Measurements from ENCODE around the gene GALNT2.

Gene GALNT2

DNA sequence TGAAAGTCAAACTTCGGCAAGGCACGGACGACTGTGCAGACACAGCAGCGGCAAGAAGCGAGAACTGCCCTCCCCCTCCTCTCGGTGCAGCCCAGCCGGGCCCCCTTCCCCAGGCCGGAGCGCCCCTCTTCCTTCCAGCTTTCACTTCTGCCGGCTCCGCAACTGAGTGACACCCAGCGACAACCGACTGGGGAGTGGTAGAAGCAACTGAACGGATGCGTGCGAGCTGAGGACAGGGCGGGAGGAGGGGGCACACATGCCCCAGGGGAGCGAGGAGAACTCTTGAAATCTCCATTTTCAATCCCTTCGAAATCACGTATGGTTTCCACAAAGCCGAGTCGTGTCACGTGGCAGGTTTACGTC, 212.5 kb downstream of the GALNT2 start:
- no peak for DNase-seq (ENCODE audit: low read depth)

DNA sequence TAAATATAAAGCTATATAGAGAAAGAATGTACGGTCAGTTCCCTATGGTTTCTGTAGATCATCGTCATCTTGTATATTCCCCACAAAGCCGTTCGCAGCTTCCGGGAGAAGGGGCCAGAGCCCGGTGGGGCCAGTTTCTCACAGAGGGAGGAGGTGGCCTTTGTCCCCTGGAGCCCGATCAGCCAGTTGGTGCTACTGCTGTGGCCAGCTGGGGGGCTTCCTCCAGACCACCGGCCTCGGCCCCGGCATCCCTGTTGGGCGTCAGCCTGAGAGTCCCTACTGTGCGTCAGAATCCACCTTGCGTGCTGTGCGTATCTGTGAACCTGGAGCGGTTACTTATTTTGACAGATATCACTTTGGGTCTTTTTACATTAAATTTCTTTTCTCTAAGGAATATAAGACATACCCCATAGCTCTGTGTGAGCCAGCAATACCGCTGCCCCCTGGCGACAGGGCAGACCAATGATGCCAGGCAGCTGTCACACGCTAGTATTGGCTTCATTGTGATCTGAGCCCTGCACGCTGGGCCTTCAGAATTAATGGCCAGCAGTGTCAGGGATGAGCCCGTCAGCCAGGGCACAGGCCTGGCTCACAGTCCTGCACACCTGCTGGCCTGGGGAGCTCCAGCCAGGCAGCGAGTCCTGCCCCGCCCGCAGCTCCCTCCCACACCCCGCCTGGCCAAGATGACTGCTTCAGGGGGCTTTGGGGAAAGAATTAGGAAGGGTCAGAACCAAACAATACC, 213.2 kb downstream of the GALNT2 start:
- DNase-seq (ENCODE audit: low read depth) = no peak

DNA sequence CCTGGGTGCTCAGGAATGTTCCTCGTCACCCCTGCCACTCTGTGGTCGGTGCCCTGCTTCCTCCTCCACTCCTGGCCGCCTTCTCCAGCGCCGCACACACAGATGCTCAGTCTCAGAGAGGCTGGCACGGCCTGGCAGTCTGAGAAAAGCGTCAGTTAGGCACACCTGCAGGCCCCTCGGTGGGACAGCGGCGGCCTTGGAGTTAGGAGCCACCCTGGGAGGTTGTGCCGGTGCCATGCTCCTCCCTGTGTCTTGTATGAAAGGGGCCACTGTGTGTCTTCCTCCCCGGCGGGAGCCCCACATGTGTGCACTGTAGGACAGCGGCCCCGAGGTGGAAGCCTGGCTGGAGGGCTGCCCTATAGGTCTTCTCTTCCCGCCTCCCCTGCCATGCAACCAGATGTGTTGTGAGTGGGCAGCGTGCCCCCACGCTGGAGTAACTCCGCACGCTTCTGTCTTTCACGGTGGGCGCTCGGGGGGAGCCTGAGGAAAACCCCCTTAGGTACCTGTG, 213.9 kb downstream of the GALNT2 start:
- no peak for DNase-seq (ENCODE audit: low read depth)

DNA sequence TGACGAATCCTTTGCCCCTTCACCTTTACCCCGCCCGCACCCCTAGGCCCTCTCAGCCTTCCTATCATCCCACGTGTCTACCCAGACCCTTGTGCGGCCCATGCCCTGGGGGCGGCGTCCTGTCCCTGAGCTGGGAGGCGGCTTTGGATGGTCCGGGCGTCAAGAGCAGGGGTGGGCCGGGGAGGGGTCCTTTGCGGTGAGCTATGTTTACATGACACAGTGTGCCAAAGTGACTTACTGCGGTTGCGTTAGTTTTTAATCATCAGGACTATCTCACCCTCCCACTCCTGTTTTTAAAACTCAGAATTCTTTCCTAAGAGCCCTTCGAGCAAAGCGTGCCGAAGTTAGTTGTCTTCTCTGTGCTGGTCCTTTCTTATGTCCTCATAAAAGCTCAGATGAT, 214.5 kb downstream of the GALNT2 start:
- no peak for DNase-seq (ENCODE audit: low read depth)

DNA sequence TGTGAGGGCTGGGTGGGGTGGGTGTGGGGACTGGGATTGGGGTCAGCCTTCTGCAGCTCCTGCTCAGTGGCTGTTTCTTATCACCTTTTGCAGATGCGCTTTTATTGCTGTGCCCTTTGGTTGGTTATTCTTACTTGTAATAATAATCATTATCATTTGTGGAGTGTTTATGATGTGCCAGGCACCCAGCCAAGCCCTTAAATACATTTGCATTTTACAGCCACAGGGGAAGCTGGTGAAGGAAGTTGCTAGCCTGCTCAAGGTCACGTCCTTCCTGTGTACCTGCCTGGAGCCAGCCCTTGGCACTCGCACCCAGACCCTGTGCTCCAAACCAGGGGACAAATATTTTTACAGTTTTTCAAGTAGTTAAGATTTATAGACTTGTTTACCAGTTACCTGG, 215.1 kb downstream of the GALNT2 start:
- DNase-seq (ENCODE audit: low read depth) = no peak

DNA sequence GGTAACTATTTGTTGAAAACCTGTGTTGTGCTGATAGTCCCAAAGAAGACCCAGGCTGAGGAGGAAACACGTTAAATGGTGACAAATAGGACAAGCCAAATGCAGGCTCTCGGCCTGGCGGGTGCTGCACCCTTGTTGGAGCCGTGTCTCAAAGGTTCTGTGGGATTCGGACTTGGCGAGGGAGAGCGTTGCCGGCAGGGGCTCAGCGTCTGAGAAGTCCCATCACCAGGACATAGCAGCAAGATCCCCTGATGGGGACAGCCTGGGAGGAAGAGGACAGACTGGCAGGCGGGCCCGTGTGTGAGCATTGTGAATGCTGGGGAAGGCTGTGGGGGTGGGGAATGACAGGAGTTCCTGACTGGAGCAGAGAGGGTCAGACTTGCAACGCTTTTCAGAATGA, 216.6 kb downstream of the GALNT2 start:
- no peak for DNase-seq (ENCODE audit: low read depth)

DNA sequence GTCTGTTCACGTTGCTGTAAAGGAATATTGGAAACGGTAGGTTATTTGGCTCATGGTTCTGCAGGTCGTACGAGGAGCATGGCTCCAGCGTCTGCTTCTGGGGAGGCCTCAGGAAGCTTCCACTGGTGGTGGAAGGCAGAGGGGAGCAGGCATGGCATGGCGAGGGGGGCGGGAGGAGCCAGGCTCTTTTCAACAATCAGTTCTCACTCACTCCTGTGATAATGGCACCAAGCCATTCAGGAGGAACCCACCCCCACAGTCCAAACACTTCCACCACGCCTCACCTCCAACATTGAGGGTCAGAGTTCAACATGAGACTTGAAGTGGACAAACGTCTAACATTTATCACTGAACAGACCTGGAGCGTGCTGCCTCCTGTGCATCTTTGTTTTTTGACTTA, 217.9 kb downstream of the GALNT2 start:
- no peak for DNase-seq (ENCODE audit: low read depth)

DNA sequence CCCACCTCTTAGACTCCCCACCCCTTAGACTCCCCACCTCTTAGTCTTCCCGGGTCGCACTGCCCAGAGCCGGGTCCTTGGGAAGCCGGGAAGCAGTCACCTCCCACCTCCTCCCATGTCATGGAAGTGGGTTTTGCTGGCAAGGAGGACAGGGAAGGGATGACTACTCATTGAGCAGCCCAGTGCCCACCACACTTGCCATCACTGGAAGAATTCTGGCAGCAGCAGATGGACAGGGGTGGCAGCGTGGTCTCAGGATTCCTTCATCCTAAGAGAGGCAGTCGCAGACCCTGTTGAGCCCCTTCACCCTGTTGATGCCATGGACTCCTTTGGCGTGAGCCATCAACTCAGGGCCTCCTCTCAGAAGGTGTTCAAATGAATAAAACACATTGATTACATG, 218.3 kb downstream of the GALNT2 start:
- DNase-seq (ENCODE audit: low read depth) = no peak

DNA sequence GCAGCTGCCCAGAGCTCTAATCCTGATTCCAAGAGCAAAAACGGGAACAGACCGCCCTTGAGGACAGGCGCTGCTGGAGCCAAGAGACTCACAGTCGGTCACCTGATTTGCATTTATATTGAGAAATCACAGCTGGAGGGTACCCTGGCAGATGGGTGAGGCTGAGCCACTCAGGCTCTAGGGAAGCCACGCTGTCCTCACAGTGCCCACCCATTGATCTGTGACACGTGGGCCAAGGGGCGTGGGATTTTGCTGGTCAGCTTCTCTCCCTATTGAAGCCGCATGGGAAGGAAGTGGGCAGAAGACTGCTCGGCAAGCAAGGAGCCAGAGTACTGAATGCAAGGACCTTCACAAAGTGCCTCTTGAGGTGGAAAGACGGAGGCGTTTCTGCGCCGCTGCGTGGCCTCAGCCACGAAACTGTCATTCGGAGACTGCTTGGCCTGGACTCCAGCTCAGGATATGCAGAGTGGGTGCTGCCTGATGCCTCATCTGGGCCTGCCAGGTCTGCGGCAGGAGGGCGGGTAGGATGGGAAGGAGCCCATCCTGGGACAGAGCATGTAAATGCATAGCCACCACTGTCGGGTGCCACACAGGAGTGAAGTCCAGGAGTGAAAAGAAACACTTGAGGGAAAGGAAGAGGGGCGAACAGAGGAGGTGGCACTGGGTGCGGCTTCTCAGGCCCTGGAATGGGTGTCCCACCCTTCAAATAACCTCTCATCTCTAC, 219.3 kb downstream of the GALNT2 start:
- DNase-seq (ENCODE audit: low read depth) = no peak

DNA sequence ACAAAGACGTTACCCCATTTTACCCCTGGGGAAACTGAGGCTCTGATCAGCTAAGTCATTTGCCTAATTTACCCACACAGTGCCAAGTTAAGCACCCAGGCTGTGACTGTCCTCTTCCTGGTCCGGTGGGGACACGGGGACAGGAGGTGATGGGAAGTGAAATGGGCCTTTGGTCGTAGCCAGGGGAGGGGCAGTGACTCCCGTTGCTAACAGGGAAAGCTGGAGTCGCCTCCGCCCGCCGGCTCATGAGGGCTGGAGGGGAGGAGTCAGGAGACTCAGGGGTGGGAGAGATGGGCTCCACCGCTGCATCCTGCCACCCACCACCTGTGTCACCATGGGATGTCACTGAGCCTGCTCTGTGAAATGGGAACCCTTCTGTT, 219.8 kb downstream of the GALNT2 start:
- DNase-seq (ENCODE audit: low read depth) = no peak

DNA sequence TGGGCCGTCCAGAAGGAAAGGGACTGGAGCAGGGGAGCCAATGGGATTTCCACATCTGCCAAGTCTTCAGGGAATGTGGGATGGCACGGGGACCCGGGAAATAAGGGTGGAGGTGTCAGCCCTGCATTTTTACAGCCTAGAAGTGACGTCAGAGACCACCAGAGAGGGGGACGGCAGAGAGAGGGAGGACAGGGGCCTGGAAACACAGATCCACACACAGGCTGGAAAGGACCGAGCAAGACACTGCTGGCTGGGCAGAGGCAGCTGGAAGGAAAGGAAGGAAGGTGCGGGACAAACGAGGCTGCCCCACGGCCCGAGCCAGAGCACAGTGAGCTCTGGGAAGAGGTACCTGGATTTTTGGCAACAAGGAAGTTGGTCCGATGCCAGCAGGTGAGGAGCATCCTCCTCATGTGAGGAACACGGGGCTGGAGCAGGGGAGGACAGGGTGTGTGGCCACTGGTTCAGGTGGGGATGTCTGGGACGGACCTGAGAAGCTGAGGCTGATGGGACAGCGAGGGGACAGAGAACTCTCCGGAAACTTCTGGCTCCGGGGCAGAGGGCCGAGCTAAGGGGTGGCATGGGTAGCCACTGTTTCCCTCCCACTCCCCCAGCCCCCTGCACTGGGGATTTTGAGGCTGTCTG, 220.8 kb downstream of the GALNT2 start:
- DNase-seq (ENCODE audit: low read depth) = no peak

DNA sequence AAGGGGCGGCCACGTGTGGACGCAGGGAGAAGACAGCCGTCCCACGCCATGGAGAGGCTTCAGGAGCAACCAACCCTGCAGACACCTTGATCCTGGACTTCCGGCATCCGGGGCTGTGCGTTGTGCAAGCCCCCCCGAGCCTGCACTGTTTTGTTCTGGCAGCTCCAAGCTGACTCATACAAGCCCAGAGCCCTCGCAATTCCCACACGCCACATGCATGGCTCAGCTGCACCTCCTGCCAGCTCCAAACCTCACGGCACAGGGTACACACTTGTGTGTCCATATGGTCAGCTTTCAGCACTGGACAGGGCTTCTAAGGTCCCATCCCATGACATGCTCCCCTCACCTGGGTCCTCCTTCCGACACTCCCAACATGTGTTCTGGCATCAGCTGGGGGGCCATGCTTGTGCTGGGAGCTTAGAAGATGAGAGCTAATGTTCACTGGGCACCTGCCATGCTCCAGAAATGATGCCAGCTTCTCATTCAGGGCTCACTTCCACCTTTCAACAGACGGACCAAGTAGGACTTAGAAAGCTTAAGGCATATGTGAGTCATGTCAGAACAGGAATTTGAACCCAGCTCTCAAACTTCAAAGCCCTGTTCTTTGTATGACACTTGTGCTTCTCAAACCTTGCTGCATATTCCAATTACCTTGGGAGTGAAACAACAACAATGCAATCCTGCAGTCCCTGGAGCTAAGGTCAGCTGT, 221.8 kb downstream of the GALNT2 start:
- no peak for DNase-seq (ENCODE audit: low read depth)

DNA sequence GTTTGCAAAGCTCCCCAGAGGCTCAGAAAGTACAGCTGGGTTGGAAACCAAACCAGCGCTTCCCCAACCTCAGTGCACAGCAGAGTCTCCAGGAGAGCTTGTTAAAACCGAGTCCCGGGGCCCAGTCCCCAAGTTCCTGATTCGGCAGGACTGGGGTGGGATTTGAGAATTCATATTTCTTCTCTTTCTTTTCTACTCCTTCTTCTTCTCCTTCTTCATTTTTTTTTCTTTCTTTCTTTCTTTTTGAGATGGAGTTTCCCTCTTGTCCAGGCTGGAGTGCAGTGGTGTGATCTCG, 222.3 kb downstream of the GALNT2 start:
- DNase-seq (ENCODE audit: low read depth) = no peak

DNA sequence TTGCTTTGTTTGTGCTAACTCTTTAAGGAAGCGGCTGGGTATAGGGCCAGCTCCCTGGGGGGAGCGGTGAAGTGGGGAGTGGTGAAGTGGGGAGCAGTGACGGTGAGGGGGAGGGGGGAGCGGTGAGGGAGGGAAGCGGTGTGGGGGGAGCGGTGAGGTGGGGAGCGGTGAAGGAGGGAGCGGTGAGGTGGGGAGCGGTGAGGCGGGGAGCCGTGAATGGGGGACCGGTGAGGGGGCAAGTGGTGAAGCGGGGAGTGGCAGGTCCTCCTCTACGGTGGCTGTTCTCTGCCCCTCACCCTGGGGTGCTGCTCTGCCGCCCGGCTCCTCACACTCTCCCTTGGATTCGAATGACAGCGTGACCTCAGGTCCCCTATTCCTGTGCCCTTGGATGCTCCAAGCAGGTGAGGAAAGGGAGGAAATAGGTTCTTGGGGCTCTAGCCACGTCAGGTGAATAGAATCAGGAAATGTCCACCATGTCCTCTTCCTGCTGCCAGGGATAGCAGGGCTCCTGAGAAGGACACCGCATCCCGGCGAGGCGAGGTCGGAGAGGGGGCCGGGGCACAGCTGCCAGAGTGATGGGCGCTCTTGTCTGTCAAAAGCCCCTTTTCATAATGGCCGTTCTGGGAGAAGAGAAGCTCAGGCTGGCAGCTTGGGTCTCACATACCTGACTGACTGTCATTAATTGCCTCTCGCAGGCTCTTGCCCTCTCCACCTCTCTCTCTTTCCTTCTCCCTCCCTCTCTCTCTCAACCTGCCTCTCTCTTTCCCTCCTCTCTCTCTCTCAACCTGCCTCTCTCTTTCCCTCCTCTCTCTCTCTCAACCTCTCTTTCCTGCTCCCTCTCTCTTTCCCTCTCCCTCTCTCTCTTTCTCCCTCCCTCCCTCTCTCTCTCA, 224.9 kb downstream of the GALNT2 start:
- no peak for DNase-seq (ENCODE audit: low read depth)

DNA sequence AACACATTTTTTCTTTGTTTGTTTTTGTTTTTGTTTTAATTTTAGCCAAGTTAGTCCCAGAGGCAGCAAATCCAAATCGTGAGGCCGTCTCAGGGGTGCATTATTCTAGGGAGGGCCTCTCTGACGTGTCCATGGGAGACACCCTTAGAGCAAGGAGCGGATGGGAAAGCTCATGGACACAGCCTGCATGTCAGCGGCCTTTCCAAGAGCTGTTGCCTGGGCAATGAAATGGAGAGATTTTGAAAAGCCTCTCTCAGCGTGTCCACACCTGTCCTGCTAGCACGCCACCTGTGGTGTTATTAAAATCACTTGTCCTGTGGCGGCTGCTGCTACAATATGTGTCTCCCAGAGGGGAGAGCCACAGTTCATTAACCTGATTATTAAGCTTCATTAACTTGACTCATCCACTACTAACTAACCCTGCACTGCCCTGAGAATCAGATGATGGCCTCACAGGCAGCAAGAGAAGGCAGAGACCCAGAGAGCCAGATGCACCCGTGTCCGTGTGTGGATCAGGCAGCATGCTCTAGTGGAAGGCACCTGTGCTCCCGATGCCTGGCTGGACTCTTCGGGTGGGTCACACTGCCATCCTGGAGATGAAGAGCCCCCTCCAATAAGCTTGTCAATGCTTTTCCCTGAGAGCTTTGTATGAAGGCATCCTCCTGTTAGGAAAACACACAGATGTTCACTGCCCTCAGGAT, 225.8 kb downstream of the GALNT2 start:
- no peak for DNase-seq (ENCODE audit: low read depth)

DNA sequence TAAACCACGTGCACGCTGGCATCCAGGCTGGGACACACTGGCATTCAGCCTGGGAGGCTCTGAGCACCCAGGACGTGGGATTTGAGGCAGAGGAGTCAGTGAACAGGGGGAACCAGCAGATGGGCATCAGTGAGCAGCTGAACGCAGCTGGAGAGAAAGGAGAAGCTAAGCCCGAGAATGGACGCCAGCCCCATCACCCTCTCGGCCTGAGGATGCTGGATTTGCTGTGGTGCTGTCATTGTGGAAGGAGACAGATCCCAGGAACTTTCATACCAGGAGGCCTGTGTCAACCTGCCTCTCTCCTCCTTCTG, 226.3 kb downstream of the GALNT2 start:
- DNase-seq (ENCODE audit: low read depth) = no peak

DNA sequence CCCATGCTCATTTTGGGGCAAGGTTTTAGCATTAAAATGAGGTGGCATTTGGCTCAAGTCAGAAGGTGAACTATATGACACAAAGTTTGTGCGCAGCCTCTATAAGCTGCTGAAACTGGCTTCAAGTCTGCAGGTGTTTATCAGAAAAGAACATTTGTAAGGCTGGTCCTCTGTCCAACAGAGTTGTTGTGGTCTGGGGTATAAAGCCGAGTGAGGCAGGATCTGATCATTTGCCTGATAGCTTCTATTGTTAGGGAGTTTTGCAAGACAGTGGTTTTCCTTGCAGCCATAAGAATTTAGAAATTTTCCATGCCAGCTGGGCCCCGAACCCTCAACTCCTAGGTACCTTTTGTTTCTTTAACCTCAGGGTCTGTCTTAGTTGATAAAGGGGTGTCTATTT, 228.3 kb downstream of the GALNT2 start:
- DNase-seq (ENCODE audit: low read depth) = no peak

DNA sequence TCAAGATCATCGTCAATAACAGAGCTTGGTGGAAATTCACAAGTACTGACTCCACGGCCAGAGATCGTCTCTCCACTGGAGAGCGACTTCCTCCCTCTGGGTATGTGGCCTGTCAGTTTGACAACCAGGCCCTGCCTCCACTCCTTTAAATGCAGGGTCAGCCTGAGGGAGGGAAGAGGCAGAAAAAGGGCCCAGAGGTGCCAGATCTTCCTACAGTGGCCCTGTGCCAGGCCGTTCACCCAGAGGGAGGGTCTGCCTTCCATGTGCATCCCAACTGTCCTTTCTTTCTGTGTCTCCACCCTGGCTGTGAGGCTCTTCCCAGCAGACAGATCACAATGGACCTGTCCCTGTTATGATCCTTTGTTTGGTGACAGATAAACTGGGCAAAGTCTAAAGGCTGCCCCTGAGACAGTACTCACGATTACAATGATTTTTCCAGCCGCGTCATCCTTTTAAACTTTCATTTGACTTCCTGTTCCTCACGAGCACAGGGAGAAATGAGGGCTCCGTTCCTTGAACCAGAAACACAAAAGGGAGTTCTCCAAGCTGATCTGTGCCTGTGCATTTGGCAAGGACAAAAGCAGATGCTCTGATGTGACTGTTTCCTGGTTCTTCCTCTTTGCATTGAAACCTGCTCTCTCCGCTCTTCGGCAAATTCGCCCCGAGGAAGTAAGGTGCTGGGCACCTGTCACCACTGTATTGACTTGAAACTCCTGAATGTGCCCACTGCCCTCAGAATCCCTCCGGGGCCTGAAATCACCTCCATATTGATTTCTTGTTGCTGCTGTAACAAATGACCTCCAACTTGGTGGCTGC, 232.4 kb downstream of the GALNT2 start:
- DNase-seq (ENCODE audit: low read depth) = no peak

DNA sequence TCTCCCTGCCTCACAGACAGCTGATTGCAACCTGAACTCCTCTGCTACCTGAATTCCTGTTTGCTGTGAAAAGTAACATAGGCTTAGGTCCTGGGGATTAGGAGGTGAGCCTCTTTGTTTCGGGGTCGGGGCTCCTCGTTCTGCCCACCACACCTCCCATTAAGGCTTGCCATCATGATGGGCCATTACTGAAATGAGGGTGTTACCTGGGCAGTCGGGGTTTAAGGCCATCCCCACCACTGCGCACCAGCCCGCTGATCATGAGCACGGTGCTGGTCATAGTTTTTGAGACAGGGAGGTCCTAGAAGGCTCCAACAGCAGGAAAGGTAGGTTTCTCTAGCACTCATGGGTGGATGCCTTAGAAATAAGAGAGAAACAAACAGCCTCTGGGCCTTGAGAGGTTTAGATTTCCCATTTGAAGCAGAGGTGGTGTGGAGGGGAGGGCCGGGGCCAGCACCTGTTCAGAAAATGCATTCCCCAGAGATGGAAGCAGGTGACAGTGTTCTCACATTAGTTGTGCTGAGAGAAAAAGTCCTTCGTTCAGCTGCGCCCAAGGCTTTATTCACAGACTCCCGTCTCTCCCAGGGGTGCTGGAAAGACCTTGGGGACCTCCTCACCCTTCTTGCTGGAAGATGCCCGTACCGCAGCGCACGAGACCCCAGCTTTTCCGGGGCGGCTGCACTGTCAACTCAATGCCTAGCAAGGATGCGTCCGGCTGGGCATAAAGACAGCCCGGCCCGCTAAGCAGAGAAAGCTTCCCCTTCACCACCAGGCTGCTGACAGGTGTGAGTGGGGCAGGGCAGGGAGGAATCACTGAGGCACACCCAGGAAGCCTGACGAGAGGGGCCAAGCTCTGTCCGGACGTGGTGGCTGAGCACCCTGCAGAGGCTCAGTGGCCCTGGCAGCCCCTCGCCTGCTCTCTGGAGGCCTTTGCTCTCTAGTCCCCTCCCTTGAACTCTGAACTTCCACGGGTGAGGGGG, 233.6 kb downstream of the GALNT2 start:
- no peak for DNase-seq (ENCODE audit: low read depth)

Data from HS-27A (cell line).